HuH-7.5 (cell line): ENCODE data around the gene NEK6.

ENCODE experiments used
- DNase-seq: peaks from one replicate; pipeline ENCODE4 v3.0.0; 2011; ENCODE audit warnings: low spot score

Gene NEK6

GRCh38 chr9:124355039-124355940, 97.5 kb downstream of the NEK6 start:
- DNase-seq: no peak

DNA sequence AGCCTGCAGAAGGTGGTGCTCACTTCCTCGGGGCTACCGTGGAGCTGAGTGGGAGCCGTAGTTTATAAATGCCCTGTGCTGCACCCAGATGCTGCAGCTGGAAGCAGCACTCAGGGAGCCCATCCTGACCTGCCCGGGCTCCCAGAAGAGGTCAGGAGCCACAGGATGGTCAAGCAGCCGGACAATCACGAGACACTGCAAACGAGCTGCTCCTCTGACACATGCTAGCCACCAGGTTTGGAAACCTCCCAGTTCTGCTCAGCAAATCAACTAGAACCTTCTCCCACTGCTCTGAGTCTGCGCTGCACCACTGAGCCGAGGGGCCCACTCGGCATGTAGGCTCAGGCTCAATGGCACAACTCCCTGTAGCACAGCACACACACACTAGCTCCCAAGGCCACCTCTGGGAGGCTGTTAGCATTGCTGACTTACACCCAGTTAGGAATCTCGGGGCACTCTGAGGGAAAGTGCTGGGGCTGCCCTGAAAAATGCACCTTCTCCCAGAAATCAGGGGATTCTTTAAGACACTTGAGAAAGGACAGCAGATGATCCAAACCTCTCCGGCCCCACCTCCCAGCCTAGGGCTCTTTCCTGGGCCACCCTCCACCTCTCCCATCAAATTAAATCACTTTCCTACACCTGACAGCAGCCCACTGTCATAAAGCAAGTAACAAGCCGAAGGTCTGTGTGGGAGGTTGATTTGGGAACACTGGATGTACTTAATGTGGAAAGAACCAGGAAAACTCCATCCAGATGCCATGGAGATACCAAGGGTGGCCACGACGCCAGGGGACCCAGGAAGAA, 98.4 kb downstream of the NEK6 start:
- no peak for DNase-seq

DNA sequence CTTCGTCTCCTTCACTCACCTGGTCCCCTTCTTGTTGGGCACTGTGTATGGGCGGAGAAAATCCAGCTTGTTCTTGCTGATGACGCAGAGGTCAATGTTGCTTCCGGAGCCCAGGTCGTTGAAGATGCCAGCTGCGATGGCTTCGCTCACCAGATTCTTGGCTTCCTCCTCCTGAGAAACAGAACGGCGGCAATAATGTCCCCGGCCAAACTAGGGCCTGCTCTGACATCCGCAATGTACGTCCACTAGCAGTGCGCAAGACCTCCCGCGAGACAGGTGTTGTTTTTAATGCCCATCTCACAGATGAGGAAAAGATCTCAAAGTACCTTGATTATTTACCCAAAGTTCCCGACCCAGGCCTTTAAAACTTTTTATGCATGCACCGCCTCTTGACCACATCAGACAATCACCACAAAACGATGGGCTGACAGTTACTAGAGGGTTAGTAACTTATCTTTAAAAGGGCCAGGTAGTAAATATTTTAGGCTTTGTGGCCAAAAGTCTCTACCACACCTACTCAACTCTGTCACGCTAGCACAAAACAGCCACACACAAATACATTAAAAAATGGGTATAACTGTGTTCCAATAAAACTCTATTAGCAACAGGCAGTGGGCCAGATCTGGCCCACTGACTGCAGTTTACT, 99.1 kb downstream of the NEK6 start:
- DNase-seq: no peak

DNA sequence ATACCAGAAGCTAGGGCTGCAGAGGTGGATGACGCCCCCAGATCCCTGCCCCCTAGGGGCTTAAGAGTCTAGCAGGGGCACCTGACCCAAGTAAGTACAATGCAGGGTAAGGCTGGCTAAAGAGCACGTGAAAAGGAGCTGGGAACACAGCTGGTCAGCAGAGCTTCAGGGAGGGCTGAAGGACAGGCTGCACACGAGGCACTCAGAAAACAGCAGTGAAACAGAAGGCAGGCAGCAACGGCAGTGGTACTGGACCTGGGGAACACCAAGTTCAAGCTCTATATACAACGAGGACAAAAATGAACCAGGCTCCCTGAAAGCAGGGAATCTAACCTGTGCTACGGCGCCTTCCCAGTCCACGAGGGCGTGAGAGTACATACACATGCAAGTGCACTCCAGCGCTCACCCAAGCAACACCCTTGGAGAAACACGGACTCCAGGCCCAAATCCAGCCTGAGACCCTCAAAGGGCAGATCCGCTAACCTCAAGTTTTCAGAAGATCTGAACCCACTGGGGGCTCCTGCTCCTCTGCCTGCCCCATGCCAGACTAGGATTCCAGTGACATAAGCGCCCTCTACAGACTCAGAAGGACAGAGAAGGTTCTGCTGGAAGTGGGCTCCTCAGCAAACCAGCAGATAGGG, 100.1 kb downstream of the NEK6 start:
- DNase-seq: no peak

DNA sequence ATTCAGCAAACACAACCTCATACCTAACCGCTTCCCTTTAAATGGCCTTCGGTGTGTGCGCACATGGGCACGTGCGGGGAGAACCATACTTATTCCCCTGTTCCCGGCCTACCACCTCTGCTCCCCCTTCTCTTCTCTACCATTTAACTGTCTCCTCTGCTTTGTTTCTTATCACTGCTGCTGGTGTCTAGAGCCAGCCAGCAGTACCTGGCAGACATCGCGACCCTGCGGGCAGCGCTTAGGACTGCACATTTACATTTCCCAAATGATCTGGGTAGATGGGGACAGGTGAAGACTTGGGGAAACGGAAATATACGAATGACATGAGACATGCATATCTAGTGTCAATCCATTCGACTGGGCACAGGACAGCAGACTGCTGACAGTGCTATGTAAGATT, 100.9 kb downstream of the NEK6 start:
- DNase-seq: no peak

DNA sequence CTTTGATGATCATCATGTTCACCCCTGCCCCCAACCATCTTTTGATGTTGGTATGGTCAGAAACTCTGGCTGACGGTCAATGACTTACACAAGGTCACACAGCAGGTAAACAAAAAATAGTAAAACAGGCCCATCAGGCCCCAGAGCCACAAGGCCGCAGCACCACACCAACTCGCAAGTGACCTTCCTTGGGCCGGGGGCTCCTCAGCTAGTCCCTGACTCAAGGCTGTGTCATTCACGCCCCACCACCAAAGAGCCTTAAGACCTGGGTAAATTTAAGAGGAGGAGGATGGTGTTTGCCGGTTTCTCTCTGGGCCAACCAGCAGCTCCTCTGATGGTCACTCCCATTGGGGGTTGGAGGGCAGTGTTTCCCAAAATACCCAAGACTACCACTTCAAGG, 101.7 kb downstream of the NEK6 start:
- no peak for DNase-seq

DNA sequence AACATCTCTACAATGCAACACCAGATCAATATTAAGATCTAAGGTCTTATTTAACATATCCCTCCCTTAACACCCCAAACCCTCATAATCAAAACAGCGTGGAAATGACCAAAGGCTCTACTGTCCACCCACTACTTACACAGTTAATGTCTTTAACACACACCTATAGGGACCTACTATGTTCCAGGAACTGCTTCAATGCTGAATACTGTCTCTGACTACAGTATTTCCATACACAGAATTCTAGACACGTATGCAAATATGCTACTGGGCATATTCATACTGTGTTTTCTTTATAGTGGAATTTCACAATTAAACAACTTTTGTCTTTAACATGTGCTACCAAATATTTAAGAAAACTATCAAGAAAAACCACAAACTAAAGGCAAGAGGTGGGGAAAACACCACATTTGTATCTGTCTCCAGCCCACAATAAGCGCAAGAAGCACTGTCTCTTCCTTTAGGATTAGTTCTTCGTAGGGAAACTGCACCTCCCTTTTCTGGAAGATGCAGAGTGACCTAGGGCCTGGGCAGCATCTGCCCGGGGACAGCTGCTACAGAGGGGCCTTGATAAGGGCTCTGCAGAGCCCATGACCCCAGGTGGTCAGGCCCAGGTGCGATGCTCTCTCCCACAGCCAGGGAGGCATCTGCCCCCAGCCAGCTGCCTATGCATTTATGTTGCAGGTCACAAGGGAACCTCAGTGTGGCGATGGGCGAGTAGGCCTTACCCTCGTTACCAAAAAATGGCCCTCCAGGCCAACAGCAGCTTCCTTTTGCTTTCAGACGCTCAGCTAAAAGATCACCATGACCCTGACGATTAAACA, 102.3 kb downstream of the NEK6 start:
- DNase-seq: no peak

- no peak for DNase-seq
These were observed 103.4 kb downstream of the NEK6 start for GRCh38 chr9:124361128-124361527.

GRCh38 chr9:124363326-124364096, 105.8 kb downstream of the NEK6 start:
- no peak for DNase-seq

- DNase-seq: no peak
These were observed 106.4 kb downstream of the NEK6 start for GRCh38 chr9:124364141-124364540.

DNA sequence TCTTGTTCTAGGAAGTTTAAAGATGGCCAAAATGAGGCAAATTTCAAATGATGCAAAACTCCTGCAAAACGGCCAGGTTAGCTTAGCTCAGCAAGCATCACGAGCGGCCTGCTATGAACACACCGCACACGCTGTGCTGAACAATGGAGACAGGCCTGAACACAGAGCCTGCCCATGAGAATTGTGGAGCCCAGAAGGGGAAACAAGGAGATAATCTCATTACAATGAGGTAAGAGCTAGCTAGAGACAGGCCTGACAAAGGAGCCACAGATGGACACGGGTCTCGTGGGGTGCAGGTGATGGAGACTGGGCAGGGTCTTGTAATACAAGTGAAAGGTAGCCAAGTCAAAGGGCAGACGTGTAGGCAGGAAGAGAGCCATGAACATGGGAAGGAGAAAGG, 107.3 kb downstream of the NEK6 start:
- DNase-seq: no peak

GRCh38 chr9:124366476-124367220, 108.9 kb downstream of the NEK6 start:
- no peak for DNase-seq

GRCh38 chr9:124368692-124369091, 110.9 kb downstream of the NEK6 start:
- no peak for DNase-seq

DNA sequence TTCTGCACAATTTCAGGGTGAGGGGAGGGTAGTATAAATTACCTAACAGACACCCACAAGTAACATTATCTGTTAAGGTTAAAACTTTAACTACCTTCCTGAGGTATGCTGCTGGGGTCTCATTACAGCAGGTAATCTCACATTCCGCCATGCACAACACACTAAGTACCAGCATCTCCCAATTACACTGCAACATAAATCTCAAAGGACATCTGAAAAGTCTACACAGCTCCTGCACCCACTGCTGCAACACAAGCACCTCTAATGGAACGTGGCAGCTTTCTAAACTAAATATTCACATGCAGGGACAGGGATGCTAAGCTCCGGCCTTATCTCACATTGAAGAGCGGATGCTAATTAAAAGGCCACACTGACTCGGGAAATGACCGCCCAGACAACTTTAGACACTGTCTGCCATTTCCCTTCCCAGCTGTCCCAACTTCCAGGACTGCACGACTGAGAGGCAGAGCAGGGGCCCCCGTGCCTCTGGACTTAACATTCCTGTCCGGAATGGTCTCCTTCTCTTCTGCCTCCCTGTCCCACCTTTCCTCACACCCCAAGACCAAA, 111.6 kb downstream of the NEK6 start:
- no peak for DNase-seq

GRCh38 chr9:124370896-124371582, 113.3 kb downstream of the NEK6 start:
- no peak for DNase-seq

DNA sequence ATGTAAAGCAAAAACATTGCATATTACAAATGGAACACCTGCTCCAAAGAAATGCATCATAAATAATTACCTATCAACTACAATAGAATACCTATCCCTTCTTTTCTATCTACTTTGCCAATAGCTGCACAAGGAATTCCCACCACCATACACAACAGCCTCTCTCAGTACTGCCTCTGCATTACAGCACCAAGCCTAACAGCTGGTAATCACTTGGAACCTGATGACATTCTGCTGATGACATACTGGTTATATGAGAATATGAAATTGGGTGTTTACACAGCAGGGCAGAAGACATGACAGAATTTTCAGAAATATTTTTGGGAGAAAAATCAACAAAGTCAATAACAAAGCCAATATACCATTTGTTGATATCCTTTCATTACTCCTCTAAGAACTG, 114.3 kb downstream of the NEK6 start:
- DNase-seq: no peak

DNA sequence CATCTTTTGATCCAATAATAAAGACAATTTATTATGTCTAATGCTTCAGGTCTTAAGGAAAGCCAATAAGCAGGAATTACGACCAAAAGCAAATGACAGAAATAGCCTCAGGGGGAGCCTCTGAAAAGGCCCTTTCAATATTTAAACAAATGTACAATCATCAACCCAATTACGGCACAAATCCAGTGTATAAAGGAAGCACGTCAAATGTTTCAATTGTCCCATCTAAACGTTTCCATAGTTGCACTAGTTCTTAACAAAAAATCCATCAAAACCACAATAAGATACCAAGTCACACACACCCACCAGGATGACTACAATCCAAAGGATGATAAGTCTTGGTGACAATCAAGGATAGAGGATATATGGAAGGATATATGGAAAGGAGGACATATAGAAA, 115.6 kb downstream of the NEK6 start:
- no peak for DNase-seq

GRCh38 chr9:124373851-124374250, 116.1 kb downstream of the NEK6 start:
- DNase-seq: no peak

- DNase-seq: no peak
These were observed 118.0 kb downstream of the NEK6 start for GRCh38 chr9:124375726-124376125.
